AG09319 (cell line): Measurements from ENCODE around the gene FLNA.

Experiments used
- DNase-seq: peaks from one replicate; pipeline ENCODE4 v3.0.0-alpha.2; 2010; ENCODE audit warnings: low read depth; ENCODE audit errors: extremely low read depth
- CTCF ChIP-seq: IDR thresholded peaks from 2 replicates; pipeline ENCODE4 v1.5.1; 2011; ENCODE audit warnings: low read depth, mild to moderate bottlenecking, inconsistent platforms, low read length, moderate library complexity

FLNA gene

DNA sequence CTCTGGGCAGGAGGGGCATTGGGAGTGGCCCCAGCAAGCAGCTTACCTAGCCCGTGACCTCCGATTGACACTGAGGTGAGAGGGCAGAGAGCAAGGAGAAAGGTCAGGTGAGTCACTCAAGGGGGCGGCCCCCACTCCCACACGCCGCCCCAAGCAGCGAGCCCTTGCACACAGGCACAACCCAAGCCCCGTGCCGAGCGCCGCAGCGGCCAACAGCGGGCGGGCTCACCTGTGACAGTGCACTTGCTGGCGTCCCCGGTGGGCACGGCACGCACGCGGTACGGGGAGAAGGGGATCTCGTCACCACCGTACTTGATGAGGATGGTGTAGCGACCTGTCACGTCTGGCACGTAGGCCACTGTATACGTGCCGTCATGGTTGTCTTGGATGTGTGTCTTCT, 17.2 kb downstream of the FLNA start:
- no peak for DNase-seq
- no peak for TF ChIP-seq CTCF

GRCh38 chrX:154356596-154356995, 17.8 kb downstream of the FLNA start:
- no peak for TF ChIP-seq CTCF
- DNase-seq: no peak

DNA sequence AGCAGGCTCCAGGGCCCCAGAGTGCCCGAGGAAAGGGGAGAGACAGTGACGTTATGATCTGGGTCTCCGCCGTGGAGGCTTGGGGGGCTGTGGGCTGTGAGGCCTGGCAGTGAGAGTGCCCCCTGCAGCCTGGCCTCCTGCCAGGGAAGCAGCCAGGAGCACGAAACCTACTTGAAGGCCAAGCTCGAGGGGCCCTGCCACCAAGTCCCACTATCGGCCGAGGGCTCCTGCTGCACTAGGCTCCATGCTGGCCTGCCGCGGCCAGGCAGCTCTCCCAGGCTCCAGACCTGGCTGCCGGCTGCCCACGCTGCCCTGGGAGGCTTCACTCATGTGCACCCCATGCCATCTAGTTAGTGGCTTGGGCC, 18.7 kb downstream of the FLNA start:
- no peak for DNase-seq
- TF ChIP-seq CTCF: no peak; the same call in 1 of the 2 replicates

DNA sequence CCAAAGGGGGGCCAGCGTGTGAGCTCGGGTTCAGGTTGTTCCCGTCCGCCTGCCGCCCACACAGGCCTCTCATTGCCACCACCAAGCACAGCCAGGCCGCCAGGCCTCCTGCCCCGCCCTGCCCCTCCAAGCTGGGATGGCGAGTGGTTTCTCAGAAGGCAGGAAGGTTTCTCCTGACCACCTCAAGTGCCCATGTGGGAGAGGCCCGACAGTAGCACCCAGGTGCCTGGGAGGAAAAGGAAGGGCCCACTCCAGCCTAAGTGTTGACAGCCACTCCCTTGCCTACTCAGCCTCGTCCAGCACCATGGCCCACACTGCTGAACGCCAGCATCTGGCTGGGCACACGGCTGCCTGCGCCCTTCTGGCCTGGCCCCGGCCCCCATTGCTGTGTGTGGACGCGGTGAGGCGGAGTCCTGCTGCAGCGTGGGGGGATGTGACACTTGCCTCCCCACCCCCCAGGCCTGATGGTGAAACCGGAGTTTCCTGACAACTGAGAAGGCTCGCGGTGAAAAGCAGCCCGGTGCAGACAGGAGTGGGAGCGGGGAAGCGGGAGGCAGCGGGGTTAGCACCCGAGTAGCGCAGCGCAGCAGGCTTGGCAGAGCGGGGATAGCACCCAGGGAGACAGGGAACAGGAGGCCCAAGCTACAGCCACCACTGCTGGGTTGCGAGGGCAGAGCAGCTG, 19.2 kb downstream of the FLNA start:
- TF ChIP-seq CTCF: no peak
- no peak for DNase-seq

DNA sequence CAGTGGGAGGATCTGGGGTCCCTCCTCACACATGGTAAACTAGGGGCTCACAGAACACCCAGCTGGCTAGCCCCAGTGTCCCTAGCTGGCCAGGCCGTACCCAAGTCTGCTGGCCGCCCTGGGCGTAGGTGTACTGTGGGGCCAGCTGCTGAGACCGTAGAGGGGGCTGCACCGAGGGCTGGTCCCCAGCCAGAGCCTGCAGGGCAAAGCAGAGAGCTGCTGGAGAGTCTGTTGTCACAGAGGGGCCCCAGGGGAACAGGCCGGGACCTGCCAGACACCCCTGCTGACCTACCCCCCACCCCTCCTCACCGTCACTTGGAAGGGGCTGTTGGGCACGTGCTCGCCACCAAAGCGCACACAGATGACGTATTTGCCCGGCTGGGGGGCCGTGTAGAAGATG, 19.9 kb downstream of the FLNA start:
- no peak for TF ChIP-seq CTCF
- DNase-seq: no peak

DNA sequence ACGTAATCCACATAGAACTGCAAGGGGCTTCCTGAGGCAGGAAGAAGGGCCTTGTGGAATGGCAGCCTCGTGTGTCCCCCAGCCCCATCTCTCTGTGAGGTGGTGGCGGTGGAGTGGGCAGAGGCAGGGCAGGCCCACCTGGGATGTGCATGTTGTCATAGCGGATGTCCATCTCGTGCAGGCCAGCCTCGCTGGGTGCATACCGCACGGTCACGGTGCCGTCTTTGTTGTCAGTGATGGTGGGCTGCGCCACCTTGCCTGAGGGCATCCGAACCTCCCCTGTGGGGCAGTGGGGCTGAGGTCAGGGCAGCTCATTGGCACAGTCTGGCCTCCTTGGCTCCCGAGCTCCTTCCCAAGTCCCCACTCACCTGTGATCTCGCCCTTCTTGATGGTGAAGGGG, 20.4 kb downstream of the FLNA start:
- DNase-seq: no peak

DNA sequence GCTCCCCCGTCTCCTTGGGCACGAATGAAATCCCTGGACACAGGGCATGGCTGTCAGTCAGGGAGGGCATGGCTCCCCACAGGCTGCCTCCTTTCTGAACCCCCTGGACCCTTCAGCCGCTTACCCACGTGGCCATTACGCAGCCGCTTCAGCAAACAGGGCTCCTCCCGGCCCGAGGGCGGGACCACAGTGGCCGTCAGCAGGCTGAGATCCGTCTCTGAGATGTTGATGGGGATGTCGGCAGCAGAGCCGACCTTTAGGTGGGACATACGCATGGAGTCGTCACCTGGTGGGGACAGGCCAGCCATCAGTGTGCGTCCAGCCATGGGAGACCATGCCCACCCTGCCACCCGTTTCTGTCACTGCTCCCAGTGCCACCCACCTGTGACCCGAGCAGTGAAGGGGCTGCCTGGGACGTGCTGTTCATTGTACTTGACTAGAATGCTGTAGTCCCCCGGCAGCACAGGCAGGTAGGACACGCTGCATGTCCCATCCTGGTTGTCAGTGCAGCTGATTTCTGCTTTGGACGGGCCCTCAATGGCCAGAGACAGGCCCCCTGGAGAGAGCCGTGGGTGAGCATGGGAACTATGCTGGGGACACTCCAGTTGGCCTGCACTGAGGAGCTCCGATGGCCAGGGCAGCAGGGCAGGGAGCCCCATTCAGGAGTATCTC, 21.1 kb downstream of the FLNA start:
- no peak for TF ChIP-seq CTCF
- DNase-seq: no peak

More for the DNA sequence above, 20.4 kb downstream of the FLNA start:
- TF ChIP-seq CTCF: no peak
